ENCODE data around the gene ALAS2. TPM values are rescaled to one million over a fixed set of nuclear protein-coding genes. Genes with fewer than 3 reads are reported as not detected.

Gene ALAS2
- total and polyA plus RNA-seq, 4 donors, result 0.10 to 111 (median 1.5) TPM

GRCh38 chrX:55039471-55039870 lies 8.7 kb upstream of the ALAS2 start:
- Histone ChIP-seq H3K4me3 (no peak overlapping the region), H3K36me3 (ENCODE audit: control insufficient read depth in 4 of 4, insufficient read depth in 4 of 4, low read length in 4 of 4) (no peaks in the 10 kb centered on the region), H3K9ac (ENCODE audit: insufficient read depth in 1 of 2, low read length in 2 of 2) (no peak overlapping the region), H3K27ac (ENCODE audit: low read depth in 1 of 2, low read length in 1 of 2) (no peak overlapping the region), H3K4me1 (ENCODE audit: control insufficient read depth in 5 of 5, insufficient read depth in 5 of 5, low read length in 5 of 5) (no peaks in the 10 kb centered on the region), H3K9me3 (ENCODE audit: control insufficient read depth in 4 of 4, insufficient read depth in 3 of 4, low read length in 3 of 4) (no peaks in the 10 kb centered on the region), H3K27me3 (ENCODE audit: control insufficient read depth in 3 of 3, insufficient read depth in 3 of 3, low read length in 2 of 3) (no peaks in the 10 kb centered on the region)
- 73 to 89% methylated on average over 3 of the region's 3 CpGs for WGBS, 2 donors
- no peak for DNase-seq
- no peak for ATAC-seq (ENCODE audit: insufficient read depth, low FRiP score)
- TF ChIP-seq CTCF (IDR thresholded peaks at IDR 0.05; ENCODE audit: control extremely low read depth, extremely low read depth), result no peak

- Histone ChIP-seq H3K4me1 (ENCODE audit: control insufficient read depth in 5 of 5, insufficient read depth in 5 of 5, low read length in 5 of 5) (no peaks in the 10 kb centered on the region), H3K36me3 (ENCODE audit: control insufficient read depth in 4 of 4, insufficient read depth in 4 of 4, low read length in 4 of 4) (no peaks in the 10 kb centered on the region), H3K9me3 (ENCODE audit: control insufficient read depth in 4 of 4, insufficient read depth in 3 of 4, low read length in 3 of 4) (no peaks in the 10 kb centered on the region), H3K9ac (ENCODE audit: insufficient read depth in 1 of 2, low read length in 2 of 2) (no peak overlapping the region), H3K4me3 (no peak overlapping the region), H3K27ac (ENCODE audit: low read depth in 1 of 2, low read length in 1 of 2) (no peak overlapping the region), H3K27me3 (ENCODE audit: control insufficient read depth in 3 of 3, insufficient read depth in 3 of 3, low read length in 2 of 3) (no peaks in the 10 kb centered on the region)
- WGBS, 2 donors, result 75 to 94% methylated on average over 2 of the region's 2 CpGs
- no peak for TF ChIP-seq CTCF (IDR thresholded peaks at IDR 0.05; ENCODE audit: control extremely low read depth, extremely low read depth)
- no peak for ATAC-seq (ENCODE audit: insufficient read depth, low FRiP score)
- DNase-seq, result no peak
These were observed 2.7 kb upstream of the ALAS2 start for GRCh38 chrX:55033429-55033828.

- WGBS, 2 donors, result 71 to 86% methylated on average over 2 of the region's 2 CpGs
These were observed 1.5 kb downstream of the ALAS2 start for GRCh38 chrX:55029291-55029690.

More at GRCh38 chrX:55029291-55029690, 1.5 kb downstream of the ALAS2 start:
- ATAC-seq (ENCODE audit: insufficient read depth, low FRiP score) (no peak), DNase-seq (no peak)
- no peak overlapping the region for H3K9ac ChIP-seq (ENCODE audit: insufficient read depth in 1 of 2, low read length in 2 of 2)
- H3K27ac ChIP-seq (ENCODE audit: low read depth in 1 of 2, low read length in 1 of 2), result no peak overlapping the region
- H3K27me3 ChIP-seq (ENCODE audit: control insufficient read depth in 3 of 3, insufficient read depth in 3 of 3, low read length in 2 of 3), result peaks cover 0 to 2% (median 0%) of the 10 kb centered on the region in 3 donors
- no peaks in the 10 kb centered on the region for H3K36me3 ChIP-seq (ENCODE audit: control insufficient read depth in 4 of 4, insufficient read depth in 4 of 4, low read length in 4 of 4)
- H3K4me1 ChIP-seq (ENCODE audit: control insufficient read depth in 5 of 5, insufficient read depth in 5 of 5, low read length in 5 of 5), result no peaks in the 10 kb centered on the region
- no peak for TF ChIP-seq CTCF (IDR thresholded peaks at IDR 0.05; ENCODE audit: control extremely low read depth, extremely low read depth)
- no peak overlapping the region for H3K4me3 ChIP-seq
- H3K9me3 ChIP-seq (ENCODE audit: control insufficient read depth in 4 of 4, insufficient read depth in 3 of 4, low read length in 3 of 4), result peaks cover 0 to 5% (median 1%) of the 10 kb centered on the region in 4 donors
